ENCODE data around the gene ADAT3. TPM values are rescaled to one million over a fixed set of nuclear protein-coding genes. Genes with fewer than 3 reads are reported as not detected.

Gene ADAT3
- total and polyA plus RNA-seq, 2 of the 4 experiments (the other 2 are of a cell fraction) = 0.36 to 2.8 TPM

- Histone ChIP-seq H3K27ac (ENCODE audit: insufficient read depth, low read length) (no peak overlapping the region), H3K9ac (ENCODE audit: low read depth, low read length) (no peak overlapping the region), H4K91ac (ENCODE audit: insufficient read depth, low read depth, low read length) (no peak overlapping the region), H4K8ac (ENCODE audit: low read depth in 2 of 2, low read length in 2 of 2) (no peak overlapping the region), H2AK5ac (ENCODE audit: low read depth, low read length) (no peak overlapping the region), H3K27me3 (ENCODE audit: control insufficient read depth, insufficient read depth, low read length) (no peaks in the 10 kb centered on the region), H2BK5ac (ENCODE audit: low read depth, low read length, poor library complexity, severe bottlenecking) (no peak overlapping the region), H2BK20ac (ENCODE audit: low read depth, low read length) (no peak overlapping the region), H3K4me3 (ENCODE audit: insufficient read depth, low read depth, low read length) (no peak overlapping the region), H2BK120ac (ENCODE audit: low read depth, low read length) (no peak overlapping the region), H2BK15ac (ENCODE audit: low read depth, low read length) (no peak overlapping the region), H3K18ac (ENCODE audit: low read depth, low read length) (no peak overlapping the region), H2AK9ac (replicated peaks; ENCODE audit: low read depth, low read length, poor library complexity) (no peak overlapping the region), H3K23ac (ENCODE audit: low read depth, low read length) (no peak overlapping the region), H3K56ac (ENCODE audit: extremely low read depth, insufficient read depth, low read length) (no peak overlapping the region), H3K4ac (ENCODE audit: low read depth, low read length) (no peak overlapping the region), H3K4me2 (ENCODE audit: low read depth, low read length) (no peak overlapping the region), H4K20me1 (ENCODE audit: insufficient read depth, low read length) (peaks cover 40% of the 10 kb centered on the region), H4K5ac (ENCODE audit: low read depth, low read length) (no peak overlapping the region), H2AFZ (replicated peaks; ENCODE audit: low read length, poor library complexity) (no peak overlapping the region), H3K9me3 (ENCODE audit: control insufficient read depth, insufficient read depth, low read length) (no peaks in the 10 kb centered on the region), H3K9me1 (ENCODE audit: insufficient read depth, low read length) (peaks cover 13% of the 10 kb centered on the region; the same call in 1 of the 2 replicates), H3K79me1 (ENCODE audit: low read depth in 1 of 2, low read length in 2 of 2) (peaks cover 17 to 59% of the 10 kb centered on the region in 2 experiments), H3K36me3 (ENCODE audit: control insufficient read depth, insufficient read depth, low read length) (peaks cover 4% of the 10 kb centered on the region; the same call in 1 of the 2 replicates), H3K14ac (replicated peaks; ENCODE audit: low read depth, low read length) (no peak overlapping the region), H3K4me1 (ENCODE audit: control insufficient read depth, insufficient read depth, low read length) (peaks cover 10% of the 10 kb centered on the region)
- no peak for TF ChIP-seq USF2 (IDR thresholded peaks at IDR 0.05; ENCODE audit: low read depth, low read length)
- TF ChIP-seq SMC3 (IDR thresholded peaks at IDR 0.05; ENCODE audit: low read depth, low read length) = no peak
- no peak for TF ChIP-seq MXI1 (IDR thresholded peaks at IDR 0.05; ENCODE audit: borderline replicate concordance, low read depth, low read length)
- TF ChIP-seq CHD1 (IDR thresholded peaks at IDR 0.05; ENCODE audit: low read depth, low read length) = no peak
- TF ChIP-seq CTCF (conservative IDR thresholded peaks at IDR 0.05; ENCODE audit: low read depth, low read length) = no peak
- intact Hi-C loops (cut with micrococcal nuclease) = no loop called here
- DNase-seq = no peak
- ATAC-seq (ENCODE audit: low read depth) = no peak
- WGBS, 2 experiments (ENCODE audit: extremely low coverage in 2 of 2, insufficient read length in 1 of 2) = 93% methylated on average over 22 of the region's 43 CpGs; no CpG with 5 or more reads in 1 of the 2 experiments
- BruUV-seq (replicated peaks) = no TSS peak
- dilution Hi-C loops (cut with HindIII; ENCODE audit: low sequenced_read_pairs, unreplicated experiment) = no loop called here
- in situ Hi-C loops (cut with MboI; ENCODE audit: low sequenced_read_pairs) = no loop called here
- POLR2A ChIA-PET (ENCODE audit: unreplicated experiment) = no interaction called here
- CTCF ChIA-PET = no interaction called here
Observed at GRCh38 chr19:1907563-1908363, 2.6 kb downstream of the ADAT3 start.

All from IMR-90 (cell line).